A549 (cell line): Measurements from ENCODE around the gene NHSL1.

ENCODE experiments used
- EP300 ChIP-seq, 2 experiments: fragments of >200 bp; sonication (Bioruptor Twin); formaldehyde crosslinking; IDR thresholded peaks; 2 replicates in 1 of 2; 3 replicates in 1 of 2; pipeline ENCODE4 v1.6.1; 2016 to 2017
- HEYL ChIP-seq: fragments of 250-450 bp; sonication (Bioruptor Pico); IDR thresholded peaks from 2 replicates; pipeline ENCODE4 v1.8.0; 2021; ENCODE audit warnings: mild to moderate bottlenecking, moderate library complexity
- HOXB13 ChIP-seq: fragments of 250-450 bp; sonication (Bioruptor Pico); IDR thresholded peaks from 2 replicates; pipeline ENCODE4 v1.5.0; 2020; ENCODE audit warnings: low read depth, mild to moderate bottlenecking, moderate library complexity
- KDM1A ChIP-seq: fragments of 200-600 bp; sonication (generic); IDR thresholded peaks from 2 replicates; pipeline ENCODE4 v1.6.1; 2016; ENCODE audit warnings: low read depth, mild to moderate bottlenecking
- ZFP36 ChIP-seq: fragments of 450-650 bp; IDR thresholded peaks from 2 replicates; pipeline ENCODE4 v1.6.1; 2014; ENCODE audit warnings: borderline replicate concordance; ENCODE audit not compliant: partially characterized antibody
- TF ChIP-seq, protein P1 (sequence below): fragments of >200 bp; sonication (Bioruptor Twin); formaldehyde crosslinking; IDR thresholded peaks from 3 replicates; pipeline ENCODE4 v1.5.1; 2016
- TF ChIP-seq, protein P2 (sequence below): fragments of >200 bp; sonication (Bioruptor Twin); formaldehyde crosslinking; IDR thresholded peaks from 3 replicates; pipeline ENCODE4 v1.6.1; 2016

GRCh38 chr6:138404666-138405337 lies 94.5 kb downstream of the NHSL1 start:
- TF ChIP-seq, protein P1, sequence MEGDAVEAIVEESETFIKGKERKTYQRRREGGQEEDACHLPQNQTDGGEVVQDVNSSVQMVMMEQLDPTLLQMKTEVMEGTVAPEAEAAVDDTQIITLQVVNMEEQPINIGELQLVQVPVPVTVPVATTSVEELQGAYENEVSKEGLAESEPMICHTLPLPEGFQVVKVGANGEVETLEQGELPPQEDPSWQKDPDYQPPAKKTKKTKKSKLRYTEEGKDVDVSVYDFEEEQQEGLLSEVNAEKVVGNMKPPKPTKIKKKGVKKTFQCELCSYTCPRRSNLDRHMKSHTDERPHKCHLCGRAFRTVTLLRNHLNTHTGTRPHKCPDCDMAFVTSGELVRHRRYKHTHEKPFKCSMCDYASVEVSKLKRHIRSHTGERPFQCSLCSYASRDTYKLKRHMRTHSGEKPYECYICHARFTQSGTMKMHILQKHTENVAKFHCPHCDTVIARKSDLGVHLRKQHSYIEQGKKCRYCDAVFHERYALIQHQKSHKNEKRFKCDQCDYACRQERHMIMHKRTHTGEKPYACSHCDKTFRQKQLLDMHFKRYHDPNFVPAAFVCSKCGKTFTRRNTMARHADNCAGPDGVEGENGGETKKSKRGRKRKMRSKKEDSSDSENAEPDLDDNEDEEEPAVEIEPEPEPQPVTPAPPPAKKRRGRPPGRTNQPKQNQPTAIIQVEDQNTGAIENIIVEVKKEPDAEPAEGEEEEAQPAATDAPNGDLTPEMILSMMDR = no peak
- TF ChIP-seq, protein P2, sequence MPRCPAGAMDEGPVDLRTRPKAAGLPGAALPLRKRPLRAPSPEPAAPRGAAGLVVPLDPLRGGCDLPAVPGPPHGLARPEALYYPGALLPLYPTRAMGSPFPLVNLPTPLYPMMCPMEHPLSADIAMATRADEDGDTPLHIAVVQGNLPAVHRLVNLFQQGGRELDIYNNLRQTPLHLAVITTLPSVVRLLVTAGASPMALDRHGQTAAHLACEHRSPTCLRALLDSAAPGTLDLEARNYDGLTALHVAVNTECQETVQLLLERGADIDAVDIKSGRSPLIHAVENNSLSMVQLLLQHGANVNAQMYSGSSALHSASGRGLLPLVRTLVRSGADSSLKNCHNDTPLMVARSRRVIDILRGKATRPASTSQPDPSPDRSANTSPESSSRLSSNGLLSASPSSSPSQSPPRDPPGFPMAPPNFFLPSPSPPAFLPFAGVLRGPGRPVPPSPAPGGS = no peak
- TF ChIP-seq HEYL (CRISPR knock-in tag) (no peak), HOXB13 (CRISPR knock-in tag) (no peak), KDM1A (no peak), EP300 (IDR thresholded peaks at IDR 0.05) (no peak), ZFP36 (no peak)
